ENCODE results near the gene TEX22. TPM values are rescaled to one million over a fixed set of nuclear protein-coding genes. Genes with fewer than 3 reads are reported as not detected.

The TEX22 gene
- total and polyA plus RNA-seq, 2 experiments from 2014 or later: 0.21 TPM

- H3K4me3 ChIP-seq: peak overlapping the region; percentile 86; the same call in 1 of the 2 replicates
Measured at GRCh38 chr14:105421723-105422615, 23.6 kb downstream of the TEX22 start.

More at GRCh38 chr14:105421723-105422615, 23.6 kb downstream of the TEX22 start:
- H3K27me3 ChIP-seq (ENCODE audit: insufficient read depth): no peaks in the 10 kb centered on the region
- Mint-ChIP-seq H3K4me3 (peak overlapping the region; percentile 94), H3K27ac (no peak overlapping the region), H3K4me1 (peaks cover 17% of the 10 kb centered on the region), H3K9me3 (no peaks in the 10 kb centered on the region; the same call in 2 of the 3 replicates), H3K27me3 (ENCODE audit: insufficient read depth, low read depth, poor library complexity) (peaks cover 19% of the 10 kb centered on the region), H3K36me3 (ENCODE audit: low read depth) (peaks cover 28% of the 10 kb centered on the region)
- ATAC-seq: no peak
- H3K4me1 ChIP-seq (ENCODE audit: insufficient read depth): peaks cover 18% of the 10 kb centered on the region
- H4K20me1 ChIP-seq (replicated peaks; ENCODE audit: insufficient read depth): peaks cover 38% of the 10 kb centered on the region
- no peaks in the 10 kb centered on the region for H3K36me3 ChIP-seq (ENCODE audit: insufficient read depth)
- no peaks in the 10 kb centered on the region for H3F3A ChIP-seq (replicated peaks; ENCODE audit: low read depth)
- peaks cover 70% of the 10 kb centered on the region for H3K79me2 ChIP-seq (replicated peaks; ENCODE audit: insufficient read depth)
- DNase-seq (ENCODE audit: low spot score): no peak
- TF ChIP-seq STAT1 (IDR thresholded peaks at IDR 0.05; ENCODE audit: unreplicated experiment) (no peak), EZH2phosphoT487 (IDR thresholded peaks at IDR 0.05; ENCODE audit: unreplicated experiment) (no peak), ETS1 (IDR thresholded peaks at IDR 0.05) (no peak), NANOG (IDR thresholded peaks at IDR 0.05; ENCODE audit: borderline replicate concordance) (no peak), ZNF114 (CRISPR knock-in tag; IDR thresholded peaks at IDR 0.05) (no peak), POLR2AphosphoS5 (IDR thresholded peaks at IDR 0.05; ENCODE audit: low read depth) (no peak; the same call in 1 of the 2 replicates), CTCF (conservative IDR thresholded peaks at IDR 0.05; ENCODE audit: low read depth in 2 of 2) (no peak)
- H2AFZ ChIP-seq: no peak overlapping the region
- no peaks in the 10 kb centered on the region for H3K9me2 ChIP-seq (ENCODE audit: insufficient read depth)
- no peak overlapping the region for H3K27ac ChIP-seq (ENCODE audit: low read depth)
- peak overlapping the region; percentile 92; the same call in 1 of the 2 replicates for H3K4me2 ChIP-seq
